Cortex of kidney (tissue), 1 donor: ENCODE measurements around the gene SGCB.

Source experiments
- DNase-seq: peaks from one replicate; lab custom pipeline; 2025; lab: John Stamatoyannopoulos, UW

The SGCB gene

GRCh38 chr4:52019936-52020657, 18.0 kb downstream of the SGCB start, which contains the start of gene LRRC66:
Gene LRRC66, minus strand, starts transcription at chr4:52020363. Its CDS starts 2,750 bp downstream, at chr4:52017613.
- DNase-seq: no peak

- no peak for DNase-seq
These were observed 20.3 kb downstream of the SGCB start for GRCh38 chr4:52017814-52018213.

- no peak for DNase-seq
These were observed 21.1 kb downstream of the SGCB start for GRCh38 chr4:52016981-52017380.

- DNase-seq: no peak
These were observed 22.7 kb downstream of the SGCB start for GRCh38 chr4:52015366-52015765.

- DNase-seq: no peak
These were observed 23.2 kb downstream of the SGCB start for GRCh38 chr4:52014903-52015302.

GRCh38 chr4:52012651-52013050, 25.4 kb downstream of the SGCB start:
- no peak for DNase-seq

GRCh38 chr4:52010986-52011385, 27.1 kb downstream of the SGCB start:
- DNase-seq: no peak

- no peak for DNase-seq
These were observed 31.2 kb downstream of the SGCB start for GRCh38 chr4:52006887-52007286.

GRCh38 chr4:52005604-52006273, 32.4 kb downstream of the SGCB start:
- DNase-seq: no peak

- no peak for DNase-seq
These were observed 33.7 kb downstream of the SGCB start for GRCh38 chr4:52004414-52004813.

- no peak for DNase-seq
These were observed 36.5 kb downstream of the SGCB start for GRCh38 chr4:52001616-52002015.

GRCh38 chr4:51999250-51999649, 38.8 kb downstream of the SGCB start:
- no peak for DNase-seq

- DNase-seq: no peak
These were observed 39.3 kb downstream of the SGCB start for GRCh38 chr4:51998837-51999236.

- DNase-seq: no peak
These were observed 40.5 kb downstream of the SGCB start for GRCh38 chr4:51997647-51998046.

- no peak for DNase-seq
These were observed 42.4 kb downstream of the SGCB start for GRCh38 chr4:51995647-51996220.
